SK-N-SH (cell line): Measurements from ENCODE around the gene RAC3. TPM values are rescaled to one million over a fixed set of nuclear protein-coding genes. Genes with fewer than 3 reads are reported as not detected.

Source experiments
- CTCF ChIA-PET: fragments of 300-600, 350-600 bp; formaldehyde crosslinking; extraction: SDS; loops from one replicate; lab custom pipeline; 2021; lab: Yijun Ruan, JAX
- POLR2A ChIA-PET: fragments of 350-600 bp; sonication (Branson Sonifier 250); formaldehyde crosslinking; extraction: SDS; loops from one replicate; lab custom pipeline; 2020; ENCODE audit warnings: antibody characterized with exemption, inconsistent platforms; lab: Yijun Ruan, JAX
- DNase-seq: peaks from one replicate; pipeline ENCODE4 v3.0.0; 2012
- H2AFZ ChIP-seq: fragments of 200-600 bp; sonication (generic); 2 replicates; pipeline ENCODE4 v1.8.1; 2016; ENCODE audit warnings: antibody characterized with exemption, mild to moderate bottlenecking, low read depth
- H3F3A ChIP-seq: fragments of 200-600 bp; sonication (generic); replicated peaks from 2 replicates; pipeline ENCODE3; 2016; ENCODE audit warnings: antibody characterized with exemption, mild to moderate bottlenecking; ENCODE audit not compliant: insufficient read depth
- H3K27ac ChIP-seq, 2 experiments: fragments of 200-500 bp in 1 of 2; fragments of 200-600 bp in 1 of 2; sonication (Bioruptor generic) in 1 of 2; sonication (generic), shearing (Covaris generic) in 1 of 2; 2 replicates each; pipeline versions ENCODE4 v1.5.1 to v1.6.1; 2014 to 2016; ENCODE audit warnings: low read depth in 2 of 2, inconsistent platforms in 1 of 2, low read length in 1 of 2, mild to moderate bottlenecking in 1 of 2, mixed read lengths in 1 of 2
- H3K27me3 ChIP-seq: fragments of 200-600 bp; sonication (generic), shearing (Covaris generic); 2 replicates; pipeline ENCODE4 v1.6.1; 2016; ENCODE audit warnings: mixed run types; ENCODE audit not compliant: insufficient read depth
- H3K36me3 ChIP-seq, 2 experiments: fragments of 200-500 bp in 1 of 2; fragments of 200-600 bp in 1 of 2; sonication (Bioruptor generic) in 1 of 2; sonication (generic) in 1 of 2; replicated peaks in 1 of 2; 2 replicates each; pipeline versions ENCODE3 to v1.5.1; 2014 to 2016; ENCODE audit warnings: low read length in 1 of 2, mild to moderate bottlenecking in 1 of 2; ENCODE audit not compliant: insufficient read depth in 2 of 2, control insufficient read depth in 1 of 2
- H3K4me1 ChIP-seq, 2 experiments: fragments of 200-500 bp in 1 of 2; fragments of 200-600 bp in 1 of 2; sonication (Bioruptor generic) in 1 of 2; sonication (generic), shearing (Covaris generic) in 1 of 2; 2 replicates each; pipeline versions ENCODE4 v1.5.1 to v1.6.1; 2014 to 2016; ENCODE audit warnings: low read depth in 1 of 2, low read length in 1 of 2, mixed run types in 1 of 2; ENCODE audit not compliant: insufficient read depth in 2 of 2, control insufficient read depth in 1 of 2
- H3K4me2 ChIP-seq: fragments of 200-600 bp; sonication (generic), shearing (Covaris generic); 2 replicates; pipeline ENCODE4 v1.6.1; 2017; ENCODE audit warnings: mixed run types
- H3K4me3 ChIP-seq, 2 experiments: fragments of 200-500 bp in 1 of 2; fragments of 200-600 bp in 1 of 2; sonication (Bioruptor generic) in 1 of 2; sonication (generic), shearing (Covaris generic) in 1 of 2; 2 replicates each; pipeline versions ENCODE4 v1.5.1 to v1.8.1; 2014 to 2016; ENCODE audit warnings: low read depth in 2 of 2, inconsistent platforms in 1 of 2, low read length in 1 of 2, mild to moderate bottlenecking in 1 of 2, mixed read lengths in 1 of 2, moderate library complexity in 1 of 2
- H3K79me2 ChIP-seq: fragments of 200-600 bp; sonication (generic); 2 replicates; pipeline ENCODE4 v1.8.1; 2017; ENCODE audit warnings: mild to moderate bottlenecking; ENCODE audit not compliant: insufficient read depth
- H3K9ac ChIP-seq: fragments of 200-600 bp; sonication (generic); 2 replicates; pipeline ENCODE4 v1.6.1; 2017; ENCODE audit warnings: mixed run types
- H3K9me2 ChIP-seq: fragments of 200-600 bp; sonication (generic); 2 replicates; pipeline ENCODE4 v1.6.1; 2017; ENCODE audit warnings: mixed run types
- H3K9me3 ChIP-seq: fragments of 200-600 bp; sonication (generic); 2 replicates; pipeline ENCODE4 v1.6.1; 2017; ENCODE audit warnings: mixed run types, mild to moderate bottlenecking, moderate library complexity
- H4K20me1 ChIP-seq: fragments of 200-600 bp; sonication (generic); 2 replicates; pipeline ENCODE4 v1.6.1; 2017; ENCODE audit warnings: mild to moderate bottlenecking, mixed run types; ENCODE audit not compliant: insufficient read depth
- CHD2 ChIP-seq: fragments of 150-350 bp; IDR thresholded peaks from 2 replicates; pipeline ENCODE4 v1.6.1; 2018; ENCODE audit warnings: low read length; ENCODE audit not compliant: partially characterized antibody
- ELF1 ChIP-seq: IDR thresholded peaks from 2 replicates; pipeline ENCODE4 v1.4.0; 2012
- EP300 ChIP-seq, 2 experiments: IDR thresholded peaks; 2 replicates each; pipeline versions ENCODE4 v1.4.0 to v1.6.1; 2012; ENCODE audit warnings: borderline replicate concordance in 1 of 2, low read depth in 1 of 2, low read length in 1 of 2
- EZH2phosphoT487 ChIP-seq: fragments of 200-600 bp; sonication (generic); IDR thresholded peaks from 2 replicates; pipeline ENCODE4 v1.6.1; 2017; ENCODE audit warnings: low read depth, mixed run types, mild to moderate bottlenecking, antibody characterized with exemption, moderate library complexity, borderline replicate concordance
- FOSL2 ChIP-seq: IDR thresholded peaks from 2 replicates; pipeline ENCODE4 v1.4.0; 2012; ENCODE audit warnings: low read depth, mild to moderate bottlenecking, moderate library complexity, borderline replicate concordance
- FOXM1 ChIP-seq: IDR thresholded peaks from 2 replicates; pipeline ENCODE4 v1.4.0; 2012; ENCODE audit warnings: low read depth, mild to moderate bottlenecking
- GABPA ChIP-seq: IDR thresholded peaks from 2 replicates; pipeline ENCODE4 v1.4.0; 2012; ENCODE audit warnings: low read depth, mild to moderate bottlenecking
- JUND ChIP-seq: IDR thresholded peaks from 2 replicates; pipeline ENCODE4 v1.4.0; 2012
- MEF2A ChIP-seq: IDR thresholded peaks from 2 replicates; pipeline ENCODE4 v1.4.0; 2012; ENCODE audit warnings: low read depth, borderline replicate concordance
- NFIC ChIP-seq: IDR thresholded peaks from 2 replicates; pipeline ENCODE4 v1.4.0; 2012; ENCODE audit warnings: borderline replicate concordance
- NRF1 ChIP-seq: IDR thresholded peaks from 2 replicates; pipeline ENCODE4 v1.6.1; 2012; ENCODE audit warnings: low read depth, mild to moderate bottlenecking, low read length
- POLR2AphosphoS5 ChIP-seq: IDR thresholded peaks from 2 replicates; pipeline ENCODE4 v1.6.1; 2012; ENCODE audit warnings: low read depth, low read length
- RAD21 ChIP-seq: IDR thresholded peaks from 2 replicates; pipeline ENCODE4 v1.6.1; 2012; ENCODE audit warnings: mild to moderate bottlenecking, low read length
- RCOR1 ChIP-seq: fragments of 150-350 bp; IDR thresholded peaks from 2 replicates; pipeline ENCODE4 v1.6.1; 2017; ENCODE audit warnings: antibody characterized with exemption, low read length
- RFX5 ChIP-seq: IDR thresholded peaks from 2 replicates; pipeline ENCODE4 v1.6.1; 2012; ENCODE audit warnings: mild to moderate bottlenecking, improper control_type of control experiment, low read length
- RXRA ChIP-seq: IDR thresholded peaks from 2 replicates; pipeline ENCODE4 v1.4.0; 2012; ENCODE audit warnings: low read depth, mild to moderate bottlenecking, borderline replicate concordance
- SMC3 ChIP-seq: IDR thresholded peaks from 2 replicates; pipeline ENCODE4 v1.6.1; 2012; ENCODE audit warnings: low read depth, low read length, improper control_type of control experiment
- TAF1 ChIP-seq: IDR thresholded peaks from 2 replicates; pipeline ENCODE4 v1.6.1; 2012; ENCODE audit warnings: low read depth, mild to moderate bottlenecking, low read length, moderate library complexity, borderline replicate concordance
- TCF12 ChIP-seq: IDR thresholded peaks from 2 replicates; pipeline ENCODE4 v1.4.0; 2012
- TEAD4 ChIP-seq: IDR thresholded peaks from 2 replicates; pipeline ENCODE4 v1.4.0; 2012; ENCODE audit warnings: mild to moderate bottlenecking, borderline replicate concordance; ENCODE audit not compliant: insufficient read depth
- WGBS: methylation state at CpG from one replicate; pipeline ENCODE4 v1.1.6; 2017; ENCODE audit warnings: low lambda C conversion rate; 5-methylcytosine and 5-hydroxymethylcytosine counted together
- polyA plus RNA-seq, 3 experiments: library from polyadenylated mRNA; depleted of rRNA; stranded (reverse); fragments of >200 nt; gene quantifications; 2 replicates each; pipeline ENCODE4 v1.2.3, GENCODE V29; 2012
- TF ChIP-seq, protein P1 (sequence below): IDR thresholded peaks from 2 replicates; pipeline ENCODE4; 2012
- TF ChIP-seq, protein P2 (sequence below): IDR thresholded peaks from 2 replicates; pipeline ENCODE4 v1.4.0; 2012; ENCODE audit warnings: low read depth, borderline replicate concordance
- TF ChIP-seq, protein P3 (sequence below): fragments of 150-350 bp; IDR thresholded peaks from 2 replicates; pipeline ENCODE4 v1.6.1; 2016; ENCODE audit warnings: mild to moderate bottlenecking, low read depth, low read length
- TF ChIP-seq, protein P4 (sequence below): fragments of 200-600 bp; sonication (generic); IDR thresholded peaks from 2 replicates; pipeline ENCODE4 v1.6.1; 2017; ENCODE audit warnings: antibody characterized with exemption, mild to moderate bottlenecking, moderate library complexity

The RAC3 gene
- polyA plus RNA-seq, 1 of the 3 experiments (the other 2 are of a cell fraction) = 83.6 TPM

DNA sequence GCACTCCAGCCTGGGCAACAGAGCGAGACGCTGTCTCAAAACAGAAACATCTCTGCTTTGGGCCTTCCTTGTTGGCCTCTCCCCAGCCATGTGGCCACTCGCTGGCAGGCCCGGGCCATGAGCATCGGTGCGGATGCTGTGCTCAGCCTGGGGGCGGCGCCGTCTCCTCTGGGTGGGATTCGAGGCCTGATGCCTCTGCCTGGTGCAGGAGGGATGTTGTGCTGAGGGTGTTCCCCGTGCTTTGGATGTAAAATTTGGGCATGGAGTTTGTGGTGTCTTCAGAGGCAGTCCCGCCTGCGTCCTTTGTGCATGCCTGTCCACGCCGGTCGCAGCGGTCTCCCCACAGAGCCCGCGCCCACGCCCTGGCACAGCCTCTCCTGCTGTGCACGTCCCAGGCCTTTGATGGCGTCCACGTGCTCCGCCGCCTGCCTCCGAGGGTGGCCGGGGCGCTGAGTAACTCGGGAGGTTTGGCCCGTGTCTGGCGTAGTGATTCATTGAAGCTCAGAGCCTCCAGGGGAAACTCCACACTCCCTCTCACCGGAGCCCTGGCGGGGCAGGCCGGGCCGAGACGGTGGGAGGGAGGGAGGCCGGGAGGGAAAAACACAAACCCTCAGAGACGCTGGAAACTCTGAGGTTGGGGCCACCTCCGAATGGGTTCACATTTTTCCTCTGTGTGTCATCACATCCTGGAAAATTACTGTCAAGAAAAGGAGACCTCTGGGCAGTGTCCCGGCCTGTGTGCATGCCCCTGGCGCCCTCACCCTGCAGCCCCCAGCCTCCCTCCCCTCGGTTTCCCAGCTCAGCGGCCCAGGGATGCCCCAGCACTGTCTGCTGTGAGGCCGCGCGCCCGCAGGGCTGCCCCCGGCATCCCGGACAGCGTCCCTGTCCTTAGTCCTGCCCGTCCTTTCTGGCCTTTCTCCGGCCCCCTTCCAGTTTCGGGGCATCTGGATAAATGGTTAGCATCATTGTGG lies 27.8 kb upstream of the RAC3 start:
- Histone ChIP-seq H3K9ac (peak overlapping the region; percentile 72), H3K27ac (peak overlapping the region; percentile 41 to 90), H4K20me1 (no peaks in the 10 kb centered on the region), H3K9me3 (no peaks in the 10 kb centered on the region), H3K36me3 (no peaks in the 10 kb centered on the region), H2AFZ (peak overlapping the region; percentile 36; the same call in 1 of the 2 replicates), H3K79me2 (peaks cover 16% of the 10 kb centered on the region), H3K4me3 (no peak overlapping the region; a peak in 1 of 4 replicates), H3K27me3 (no peaks in the 10 kb centered on the region), H3K4me2 (peak overlapping the region; percentile 75), H3K4me1 (peaks cover 16 to 44% of the 10 kb centered on the region in 2 experiments; a peak in 3 of 4 replicates), H3F3A (peaks cover 28% of the 10 kb centered on the region), H3K9me2 (no peaks in the 10 kb centered on the region)
- no peak for DNase-seq
- ChIA-PET POLR2A (no interaction called here), CTCF (interaction anchor here (1.2 to 4.4 kb wide), 6 partner anchors 12 to 43 kb away, joined by 3 to 53 read pairs (median 7); partner anchors contain the start of gene NOTUM)
- 30% methylated on average over 47 of the region's 53 CpGs for WGBS
- TF ChIP-seq NFIC (peak; percentile 79), EP300 (IDR thresholded peaks at IDR 0.05; ENCODE audit: borderline replicate concordance in 1 of 2, low read depth in 1 of 2, low read length in 1 of 2) (peak in 1 of 2 experiments; percentile 90; a peak in 2 of 4 replicates), ELF1 (no peak), MEF2A (no peak), SMC3 (0 out of 2 replicates have a peak, but pooled peaks have one; percentile 1), RXRA (peak; percentile 89; the same call in 1 of the 2 replicates), POLR2AphosphoS5 (peak; percentile 37; the same call in 1 of the 2 replicates), GABPA (no peak), EZH2phosphoT487 (no peak), FOSL2 (peak; percentile 92), RAD21 (no peak), TEAD4 (peak; percentile 88), RFX5 (no peak), FOXM1 (peak; percentile 70; the same call in 1 of the 2 replicates), TCF12 (peak; percentile 84), CHD2 (no peak), NRF1 (no peak), JUND (peak; percentile 89; the same call in 1 of the 2 replicates), TAF1 (peak; percentile 47; the same call in 1 of the 2 replicates), RCOR1 (no peak)
- TF ChIP-seq, protein P1, sequence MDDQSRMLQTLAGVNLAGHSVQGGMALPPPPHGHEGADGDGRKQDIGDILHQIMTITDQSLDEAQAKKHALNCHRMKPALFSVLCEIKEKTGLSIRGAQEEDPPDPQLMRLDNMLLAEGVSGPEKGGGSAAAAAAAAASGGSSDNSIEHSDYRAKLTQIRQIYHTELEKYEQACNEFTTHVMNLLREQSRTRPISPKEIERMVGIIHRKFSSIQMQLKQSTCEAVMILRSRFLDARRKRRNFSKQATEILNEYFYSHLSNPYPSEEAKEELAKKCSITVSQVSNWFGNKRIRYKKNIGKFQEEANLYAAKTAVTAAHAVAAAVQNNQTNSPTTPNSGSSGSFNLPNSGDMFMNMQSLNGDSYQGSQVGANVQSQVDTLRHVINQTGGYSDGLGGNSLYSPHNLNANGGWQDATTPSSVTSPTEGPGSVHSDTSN = peak; percentile 84
- TF ChIP-seq, protein P2, sequence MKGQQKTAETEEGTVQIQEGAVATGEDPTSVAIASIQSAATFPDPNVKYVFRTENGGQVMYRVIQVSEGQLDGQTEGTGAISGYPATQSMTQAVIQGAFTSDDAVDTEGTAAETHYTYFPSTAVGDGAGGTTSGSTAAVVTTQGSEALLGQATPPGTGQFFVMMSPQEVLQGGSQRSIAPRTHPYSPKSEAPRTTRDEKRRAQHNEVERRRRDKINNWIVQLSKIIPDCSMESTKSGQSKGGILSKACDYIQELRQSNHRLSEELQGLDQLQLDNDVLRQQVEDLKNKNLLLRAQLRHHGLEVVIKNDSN = peak; percentile 80
- TF ChIP-seq, protein P3, sequence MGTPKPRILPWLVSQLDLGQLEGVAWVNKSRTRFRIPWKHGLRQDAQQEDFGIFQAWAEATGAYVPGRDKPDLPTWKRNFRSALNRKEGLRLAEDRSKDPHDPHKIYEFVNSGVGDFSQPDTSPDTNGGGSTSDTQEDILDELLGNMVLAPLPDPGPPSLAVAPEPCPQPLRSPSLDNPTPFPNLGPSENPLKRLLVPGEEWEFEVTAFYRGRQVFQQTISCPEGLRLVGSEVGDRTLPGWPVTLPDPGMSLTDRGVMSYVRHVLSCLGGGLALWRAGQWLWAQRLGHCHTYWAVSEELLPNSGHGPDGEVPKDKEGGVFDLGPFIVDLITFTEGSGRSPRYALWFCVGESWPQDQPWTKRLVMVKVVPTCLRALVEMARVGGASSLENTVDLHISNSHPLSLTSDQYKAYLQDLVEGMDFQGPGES = no peak
- TF ChIP-seq, protein P4, sequence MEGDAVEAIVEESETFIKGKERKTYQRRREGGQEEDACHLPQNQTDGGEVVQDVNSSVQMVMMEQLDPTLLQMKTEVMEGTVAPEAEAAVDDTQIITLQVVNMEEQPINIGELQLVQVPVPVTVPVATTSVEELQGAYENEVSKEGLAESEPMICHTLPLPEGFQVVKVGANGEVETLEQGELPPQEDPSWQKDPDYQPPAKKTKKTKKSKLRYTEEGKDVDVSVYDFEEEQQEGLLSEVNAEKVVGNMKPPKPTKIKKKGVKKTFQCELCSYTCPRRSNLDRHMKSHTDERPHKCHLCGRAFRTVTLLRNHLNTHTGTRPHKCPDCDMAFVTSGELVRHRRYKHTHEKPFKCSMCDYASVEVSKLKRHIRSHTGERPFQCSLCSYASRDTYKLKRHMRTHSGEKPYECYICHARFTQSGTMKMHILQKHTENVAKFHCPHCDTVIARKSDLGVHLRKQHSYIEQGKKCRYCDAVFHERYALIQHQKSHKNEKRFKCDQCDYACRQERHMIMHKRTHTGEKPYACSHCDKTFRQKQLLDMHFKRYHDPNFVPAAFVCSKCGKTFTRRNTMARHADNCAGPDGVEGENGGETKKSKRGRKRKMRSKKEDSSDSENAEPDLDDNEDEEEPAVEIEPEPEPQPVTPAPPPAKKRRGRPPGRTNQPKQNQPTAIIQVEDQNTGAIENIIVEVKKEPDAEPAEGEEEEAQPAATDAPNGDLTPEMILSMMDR = peak; percentile 23
